GM21529 (cell line): ENCODE results near the gene CYFIP1.
A peak's percentile ranks its signal among the peaks of the same experiment; 100 is the strongest.

Source experiments
- ATAC-seq: cut with Tn5 transposase; IDR thresholded peaks from one replicate; pipeline ENCODE4 v1.9.1; 2021; ENCODE audit not compliant: unreplicated experiment

The CYFIP1 gene

GRCh38 chr15:22871481-22872086, 108.6 kb downstream of the CYFIP1 start:
- no peak for ATAC-seq

DNA sequence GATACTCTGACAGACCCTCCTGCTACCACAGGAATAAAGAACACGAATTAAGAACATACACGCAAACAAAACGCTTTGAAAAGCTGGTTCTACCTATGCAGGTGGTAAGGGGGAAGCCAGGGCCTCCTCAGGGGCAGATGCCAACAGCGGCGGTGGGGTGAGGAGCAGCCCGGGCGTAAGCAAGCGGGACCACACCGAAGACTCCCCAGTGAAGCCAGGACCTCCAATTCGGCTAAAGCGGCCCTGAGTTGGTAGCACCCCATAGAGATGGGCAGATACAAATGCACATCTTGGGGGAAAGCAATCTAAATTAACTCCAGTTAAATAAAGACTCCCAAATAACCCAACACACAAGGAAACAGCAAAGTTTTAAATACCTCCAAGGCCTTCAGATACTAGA, 109.3 kb downstream of the CYFIP1 start:
- ATAC-seq = no peak

DNA sequence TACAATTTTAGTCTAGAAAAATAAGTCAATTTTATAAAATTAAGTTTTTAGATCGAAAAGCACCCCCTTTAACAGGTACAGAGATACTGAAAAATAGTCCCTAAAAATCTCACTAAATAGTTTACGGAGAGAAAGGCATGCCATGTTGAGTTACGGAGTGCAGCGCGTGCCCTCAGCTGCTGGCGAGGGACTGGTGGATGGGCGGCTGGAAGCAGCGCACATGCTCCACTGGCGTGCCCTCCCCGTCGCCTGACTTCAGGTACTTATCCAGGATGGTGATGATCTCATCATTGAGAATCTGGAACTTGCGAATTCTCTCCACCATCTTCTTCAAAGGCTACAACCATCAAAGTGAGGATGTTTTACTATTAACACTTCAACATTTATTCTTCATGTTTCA, 110.3 kb downstream of the CYFIP1 start:
- no peak for ATAC-seq

GRCh38 chr15:22868928-22869327, 111.2 kb downstream of the CYFIP1 start:
- ATAC-seq = no peak

DNA sequence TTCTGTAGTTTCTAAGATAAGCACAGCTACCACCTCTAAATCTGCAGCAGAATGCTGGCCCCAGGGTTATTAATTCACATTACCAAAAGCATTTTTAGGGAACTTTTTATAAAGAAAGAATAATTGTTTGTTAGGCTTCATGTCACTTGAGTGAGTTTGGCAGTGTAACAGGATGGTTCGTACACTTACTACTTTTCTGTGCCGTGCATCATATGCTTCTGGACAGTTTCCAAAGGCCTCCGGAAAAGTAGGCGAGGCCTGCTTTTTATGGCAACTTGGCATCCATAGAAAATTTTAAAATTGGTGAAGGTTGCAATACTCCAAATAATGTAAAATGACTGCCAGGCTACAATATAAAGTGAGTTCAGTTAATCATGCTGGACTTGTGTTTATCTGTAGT, 111.7 kb downstream of the CYFIP1 start:
- no peak for ATAC-seq

DNA sequence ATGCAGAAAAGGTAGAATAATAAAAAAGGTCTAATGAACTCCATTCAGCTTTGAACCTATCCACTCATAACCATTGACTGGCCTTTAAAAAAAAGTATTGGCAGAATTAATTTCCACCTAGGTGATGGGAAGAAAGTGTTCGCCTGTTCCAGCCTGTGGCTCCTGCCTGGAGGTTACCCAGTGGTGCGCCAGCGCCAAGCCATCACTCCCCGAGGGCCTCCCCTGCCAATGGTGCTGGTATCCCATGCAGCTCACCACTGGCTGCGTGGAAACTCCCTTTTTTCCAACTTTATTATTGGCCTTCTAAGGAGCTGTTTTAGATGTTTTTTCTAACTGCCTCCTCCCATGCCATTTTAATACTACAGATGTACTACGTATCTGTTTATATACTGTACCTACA, 112.3 kb downstream of the CYFIP1 start:
- ATAC-seq = no peak

DNA sequence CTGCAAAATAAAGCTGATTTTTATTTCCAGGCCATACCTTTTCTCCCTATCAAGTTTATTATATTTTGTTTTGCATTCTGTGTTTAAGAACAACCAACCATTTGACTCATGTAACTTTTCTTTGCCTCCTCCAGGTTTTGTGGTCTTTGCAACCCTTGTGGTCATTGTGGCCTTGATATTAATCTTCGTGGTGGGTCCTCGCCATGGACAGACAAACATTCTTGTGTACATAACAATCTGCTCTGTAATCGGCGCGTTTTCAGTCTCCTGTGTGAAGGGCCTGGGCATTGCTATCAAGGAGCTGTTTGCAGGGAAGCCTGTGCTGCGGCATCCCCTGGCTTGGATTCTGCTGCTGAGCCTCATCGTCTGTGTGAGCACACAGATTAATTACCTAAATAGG, 114.1 kb downstream of the CYFIP1 start:
- no peak for ATAC-seq

DNA sequence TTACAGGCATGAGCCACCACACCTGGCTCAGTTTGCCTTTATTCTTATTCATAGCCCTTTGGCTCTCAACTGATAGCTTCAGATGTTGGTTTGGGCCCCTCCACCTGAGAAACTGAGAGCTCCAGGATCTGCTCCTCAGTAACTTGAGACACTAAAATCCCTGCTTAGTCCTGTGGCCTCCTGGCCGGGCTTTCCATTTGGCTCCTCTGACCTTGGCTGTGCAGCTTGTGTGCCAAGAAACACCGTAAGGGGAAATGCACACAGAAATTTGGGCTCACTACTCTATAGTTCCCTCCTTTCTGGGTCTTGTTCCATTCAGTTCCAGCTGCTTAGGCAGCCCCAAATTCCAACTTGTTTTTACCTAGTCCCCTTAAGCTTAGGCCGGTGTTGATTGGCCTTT, 116.8 kb downstream of the CYFIP1 start:
- ATAC-seq = no peak

DNA sequence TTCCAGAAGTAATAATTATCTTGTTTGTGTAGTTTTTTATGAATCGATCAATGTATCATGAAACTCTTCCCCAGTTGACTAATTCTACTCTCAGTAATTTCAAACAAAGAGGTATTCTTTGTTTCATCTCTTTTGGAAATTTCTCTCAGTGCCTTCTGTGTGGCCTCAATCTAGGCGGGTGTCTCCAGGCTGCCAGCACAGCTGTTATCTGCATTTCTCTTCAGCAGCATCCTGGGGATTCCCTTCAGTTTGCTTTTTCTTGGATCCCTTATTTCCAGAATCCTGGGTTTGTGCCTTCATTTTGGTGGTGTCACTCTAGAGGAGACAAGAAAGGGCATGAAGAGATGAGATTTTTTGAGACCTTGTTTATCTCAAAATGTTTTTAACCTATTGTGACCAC, 119.0 kb downstream of the CYFIP1 start:
- no peak for ATAC-seq

DNA sequence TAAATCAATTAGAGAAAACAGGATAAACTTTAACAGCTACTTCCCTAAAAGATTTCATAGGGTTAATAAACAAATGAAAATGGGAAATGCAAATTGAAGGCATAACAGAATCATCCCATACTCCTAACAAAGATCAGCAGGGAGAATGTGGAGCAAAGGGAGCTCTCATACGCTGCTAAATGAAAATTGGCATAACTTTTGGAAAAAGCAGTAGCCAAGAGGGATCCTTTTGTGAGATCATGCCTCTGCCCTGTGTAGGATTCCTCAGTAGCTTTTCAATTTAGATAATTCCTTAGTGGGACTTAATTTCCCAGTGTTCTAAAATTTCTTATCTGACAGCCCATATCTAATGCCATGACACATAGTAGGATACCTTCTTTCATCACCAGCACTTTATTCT, 123.5 kb downstream of the CYFIP1 start:
- no peak for ATAC-seq

DNA sequence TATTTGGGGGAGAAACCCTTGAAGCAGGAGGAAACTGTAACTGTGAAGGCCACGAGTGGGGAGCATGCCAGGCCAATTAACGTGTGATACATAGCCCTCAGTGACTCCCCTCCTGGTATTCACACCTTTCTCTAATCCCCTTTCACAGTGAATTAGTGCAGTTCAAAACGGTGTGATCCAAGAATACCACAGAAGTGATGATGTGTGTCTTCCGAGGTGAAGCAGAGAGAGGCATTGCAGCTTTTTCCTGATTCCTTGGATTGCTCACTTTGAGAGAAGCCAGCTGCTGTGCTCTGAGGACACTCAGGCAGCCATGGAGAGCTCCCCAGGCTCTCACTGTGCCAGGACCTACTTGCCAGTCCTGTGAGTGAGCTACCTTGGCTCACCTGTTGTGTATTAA, 124.4 kb downstream of the CYFIP1 start:
- no peak for ATAC-seq

DNA sequence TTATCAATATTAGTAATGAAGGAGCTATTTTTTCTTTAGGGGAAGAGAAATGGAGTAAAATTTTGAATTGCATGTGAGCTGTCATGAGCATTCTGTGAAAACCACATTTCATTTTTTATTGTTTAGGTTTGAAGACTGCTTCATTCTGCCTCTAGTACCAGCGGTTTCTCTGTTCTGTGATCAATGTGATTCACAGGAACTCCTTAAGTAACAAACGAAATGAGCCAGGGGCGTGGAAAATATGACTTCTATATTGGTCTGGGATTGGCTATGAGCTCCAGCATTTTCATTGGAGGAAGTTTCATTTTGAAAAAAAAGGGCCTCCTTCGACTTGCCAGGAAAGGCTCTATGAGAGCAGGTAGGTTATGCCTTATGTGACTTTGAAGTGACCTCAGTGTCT, 128.7 kb downstream of the CYFIP1 start:
- ATAC-seq = no peak

DNA sequence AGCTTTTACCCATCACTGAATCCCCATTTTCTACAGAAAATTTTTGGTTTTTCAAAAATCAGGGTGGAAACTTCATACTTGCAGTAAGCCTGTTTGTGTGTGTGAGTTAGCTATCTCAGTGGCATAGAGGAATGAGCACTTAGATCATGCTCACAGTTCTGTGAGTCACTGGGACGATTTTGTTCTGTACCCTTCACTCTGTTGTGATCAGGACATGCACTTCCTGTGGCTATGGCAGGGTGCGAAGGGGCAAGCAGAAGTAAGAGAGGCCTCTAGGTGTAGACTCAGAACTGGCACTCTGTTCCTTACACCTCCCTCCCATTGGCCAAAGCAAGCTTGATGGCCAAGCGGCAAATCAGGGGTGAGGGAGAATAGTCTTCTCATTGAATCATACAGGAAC, 130.1 kb downstream of the CYFIP1 start:
- ATAC-seq = no peak

GRCh38 chr15:22846073-22846472, 134.1 kb downstream of the CYFIP1 start:
- ATAC-seq = no peak

GRCh38 chr15:22845289-22845900, 134.8 kb downstream of the CYFIP1 start:
- ATAC-seq = no peak

GRCh38 chr15:22844421-22845288, 135.5 kb downstream of the CYFIP1 start:
- no peak for ATAC-seq

DNA sequence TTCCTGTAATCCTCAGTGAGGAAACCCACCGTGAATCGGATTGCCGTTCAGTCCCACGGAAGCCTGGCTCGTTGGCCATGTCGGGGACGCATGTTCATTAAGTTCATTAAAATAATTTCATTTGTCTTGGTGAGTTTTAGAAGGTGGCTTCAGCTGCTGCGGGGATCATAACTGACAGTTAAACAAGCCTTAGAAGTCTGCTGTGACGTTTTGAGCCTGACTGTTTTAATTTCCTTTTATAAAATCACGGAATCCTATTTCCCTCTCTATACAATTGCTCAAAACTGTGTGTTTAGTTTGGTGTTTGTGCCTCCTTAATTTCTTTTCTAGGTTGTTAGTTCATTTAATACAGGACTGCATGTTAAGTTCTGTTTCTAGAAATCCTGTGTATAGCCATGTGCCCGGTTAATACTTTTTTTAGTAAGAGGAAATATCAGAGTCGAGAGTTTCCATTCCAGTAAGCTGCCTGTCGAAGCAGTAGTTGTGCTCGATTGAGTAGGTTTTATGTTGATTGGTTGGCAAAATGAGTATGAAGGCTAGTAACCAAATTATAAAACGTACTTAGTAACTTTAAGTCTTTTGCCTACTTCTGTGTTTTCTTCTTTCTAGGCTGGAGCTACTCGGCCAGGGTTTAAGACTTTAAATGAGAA, 141.0 kb downstream of the CYFIP1 start:
- no peak for ATAC-seq

DNA sequence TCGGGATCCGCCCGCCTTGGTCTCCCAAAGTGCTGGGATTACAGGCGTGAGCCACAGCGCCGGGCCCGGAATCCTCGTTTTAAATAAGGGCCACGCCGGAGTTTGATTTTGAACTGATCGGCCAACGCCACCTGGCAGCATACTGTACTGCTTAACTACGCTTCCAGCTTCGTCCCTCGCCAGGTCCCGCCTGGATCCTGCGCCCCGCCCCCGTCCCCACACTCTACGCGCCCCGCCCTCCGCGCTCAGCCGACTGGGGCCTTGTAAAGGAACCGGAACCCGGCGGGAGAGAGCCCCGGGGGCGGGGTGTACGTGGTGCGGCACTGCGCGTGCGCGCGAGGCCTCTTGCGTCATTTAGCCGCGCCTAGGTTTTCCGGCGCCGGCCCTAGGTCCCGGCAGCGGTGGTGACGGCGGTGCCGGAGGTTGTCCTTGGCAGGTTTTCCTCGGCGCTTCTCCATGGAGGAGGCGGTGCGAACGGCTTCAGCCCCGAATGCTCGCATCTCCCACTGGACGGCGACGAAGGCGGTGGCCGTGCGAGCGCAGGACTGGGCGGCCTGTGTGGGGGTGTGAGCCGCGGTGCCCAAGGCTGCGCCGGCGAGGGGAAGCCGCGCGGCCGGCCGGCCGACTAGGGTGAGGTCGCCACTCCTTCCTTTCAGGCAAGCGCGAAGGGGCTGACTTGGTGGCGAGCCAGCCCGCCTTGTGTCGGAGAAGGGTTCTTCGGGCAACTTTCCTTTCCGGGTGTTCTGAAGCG, 141.7 kb downstream of the CYFIP1 start, which contains the start of gene NIPA2:
NIPA2 (plus strand) TSS at position 375 of the 751 bp plus-strand sequence. CDS start 13,066 bp downstream, outside the sequence.
- peak; percentile 77 for ATAC-seq

GRCh38 chr15:22831473-22831872, 148.7 kb downstream of the CYFIP1 start:
- ATAC-seq = no peak

DNA sequence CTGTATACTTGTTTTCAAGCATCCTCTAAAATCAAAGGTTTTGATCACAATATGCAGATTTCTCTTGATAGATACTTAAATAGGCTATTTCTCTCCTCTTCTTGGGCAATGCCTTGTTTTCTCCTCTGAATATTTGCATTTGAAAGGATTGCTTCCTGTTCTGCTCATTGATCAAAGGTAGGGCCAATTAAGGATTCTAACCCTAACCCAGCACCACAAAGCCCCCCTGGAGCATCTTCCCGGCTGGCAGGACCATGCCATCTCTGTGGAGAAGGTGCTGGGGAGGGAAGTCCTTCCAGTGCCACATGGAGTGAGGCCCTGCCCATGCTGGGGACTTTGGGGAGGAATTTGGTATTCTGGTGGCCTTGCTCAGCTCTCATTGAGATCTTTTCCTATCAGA, 153.0 kb downstream of the CYFIP1 start:
- no peak for ATAC-seq
